ENCODE data around the gene POU4F2.

POU4F2 gene

DNA sequence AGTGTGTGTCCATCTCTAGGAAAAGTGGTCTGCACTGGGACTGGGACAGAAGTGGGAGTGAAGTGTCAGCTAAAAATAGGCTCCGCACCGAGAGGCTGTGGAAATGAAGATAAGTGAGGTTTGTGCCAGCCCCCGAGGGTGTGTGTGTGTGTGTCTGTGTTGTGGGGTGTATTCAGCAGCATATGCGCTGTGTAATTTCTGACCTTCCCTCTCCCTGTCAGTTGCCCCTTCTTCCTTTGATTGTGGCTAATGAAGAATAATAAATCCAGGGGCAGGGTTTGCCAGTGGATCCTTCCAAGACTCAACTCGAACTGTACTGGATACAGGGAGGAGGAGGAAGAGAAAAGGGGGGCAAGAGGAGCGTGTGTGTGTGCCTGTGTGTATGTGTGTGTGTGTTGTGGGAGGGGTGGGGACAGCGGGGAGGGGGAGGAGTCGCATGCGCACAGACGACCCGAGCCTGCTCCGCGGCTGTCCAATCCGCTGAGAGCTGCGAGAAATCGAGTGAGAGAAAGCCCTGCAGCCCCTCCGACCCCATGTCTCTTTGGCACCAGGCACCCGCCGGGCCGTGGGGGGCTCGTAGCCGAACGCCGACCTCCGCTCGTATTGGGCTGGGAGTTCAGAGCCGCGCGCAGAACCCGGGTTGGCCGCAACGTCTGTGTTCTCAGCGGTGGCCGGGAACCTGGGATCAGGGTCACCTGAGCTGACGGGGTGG is 916 bp upstream of the POU4F2 start:
- TF ChIP-seq, protein P1, sequence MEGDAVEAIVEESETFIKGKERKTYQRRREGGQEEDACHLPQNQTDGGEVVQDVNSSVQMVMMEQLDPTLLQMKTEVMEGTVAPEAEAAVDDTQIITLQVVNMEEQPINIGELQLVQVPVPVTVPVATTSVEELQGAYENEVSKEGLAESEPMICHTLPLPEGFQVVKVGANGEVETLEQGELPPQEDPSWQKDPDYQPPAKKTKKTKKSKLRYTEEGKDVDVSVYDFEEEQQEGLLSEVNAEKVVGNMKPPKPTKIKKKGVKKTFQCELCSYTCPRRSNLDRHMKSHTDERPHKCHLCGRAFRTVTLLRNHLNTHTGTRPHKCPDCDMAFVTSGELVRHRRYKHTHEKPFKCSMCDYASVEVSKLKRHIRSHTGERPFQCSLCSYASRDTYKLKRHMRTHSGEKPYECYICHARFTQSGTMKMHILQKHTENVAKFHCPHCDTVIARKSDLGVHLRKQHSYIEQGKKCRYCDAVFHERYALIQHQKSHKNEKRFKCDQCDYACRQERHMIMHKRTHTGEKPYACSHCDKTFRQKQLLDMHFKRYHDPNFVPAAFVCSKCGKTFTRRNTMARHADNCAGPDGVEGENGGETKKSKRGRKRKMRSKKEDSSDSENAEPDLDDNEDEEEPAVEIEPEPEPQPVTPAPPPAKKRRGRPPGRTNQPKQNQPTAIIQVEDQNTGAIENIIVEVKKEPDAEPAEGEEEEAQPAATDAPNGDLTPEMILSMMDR (IDR thresholded peaks at IDR 0.05; ENCODE audit: low read depth, low read length, missing control alignments) = no peak
- no peak overlapping the region for H3K4me3 ChIP-seq (replicated peaks; ENCODE audit: low read depth, low read length)
- no peak for DNase-seq (ENCODE audit: extremely low read depth, low read depth)

DNA sequence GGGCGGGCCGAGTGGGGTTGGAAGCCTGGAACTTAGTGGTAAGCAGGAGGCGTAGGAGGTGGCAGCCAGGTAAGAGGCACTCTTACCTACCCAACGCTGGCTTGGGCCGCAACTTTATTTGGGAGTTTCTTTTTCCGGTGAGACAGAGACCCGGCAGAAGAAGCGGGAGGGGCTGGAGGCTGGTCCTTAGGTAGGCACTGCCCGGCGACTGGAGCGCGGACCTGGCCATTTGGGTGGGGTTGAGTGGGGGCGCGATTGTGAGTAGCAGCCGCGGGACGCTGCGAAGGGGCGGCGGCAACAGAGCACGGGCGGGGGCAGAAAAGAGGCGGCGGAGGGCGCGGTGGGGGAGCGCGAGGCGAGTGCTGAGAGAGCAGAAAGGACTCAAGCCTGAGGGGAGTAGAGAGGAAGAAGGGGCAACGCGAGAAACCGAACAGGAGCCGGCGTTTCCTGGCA is 334 bp upstream of the POU4F2 start:
- DNase-seq (ENCODE audit: extremely low read depth, low read depth) = no peak
- TF ChIP-seq, protein P1 (IDR thresholded peaks at IDR 0.05; ENCODE audit: low read depth, low read length, missing control alignments) = no peak
- no peak overlapping the region for H3K4me3 ChIP-seq (replicated peaks; ENCODE audit: low read depth, low read length)

DNA sequence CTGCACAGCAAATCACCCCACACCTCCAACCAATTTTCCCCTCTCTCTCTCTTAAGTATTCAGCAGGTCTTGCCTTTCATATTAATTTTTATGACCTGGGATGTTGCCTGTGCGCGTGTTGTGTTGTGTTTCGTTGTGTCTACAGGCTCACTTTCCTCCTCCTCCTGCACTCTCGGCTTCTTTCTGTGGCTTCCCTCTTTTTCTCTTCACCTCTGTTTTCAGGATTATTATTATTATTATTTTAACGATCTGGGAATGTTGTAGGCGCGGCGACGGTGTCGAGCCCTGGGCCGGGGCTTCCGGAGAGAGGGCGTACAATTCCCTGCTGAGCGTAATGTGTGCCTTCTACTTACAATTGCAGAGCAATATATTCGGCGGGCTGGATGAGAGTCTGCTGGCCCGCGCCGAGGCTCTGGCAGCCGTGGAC is 826 bp downstream of the POU4F2 start:
- no peak overlapping the region for H3K4me3 ChIP-seq (replicated peaks; ENCODE audit: low read depth, low read length)
- no peak for DNase-seq (ENCODE audit: extremely low read depth, low read depth)
- TF ChIP-seq, protein P1 (IDR thresholded peaks at IDR 0.05; ENCODE audit: low read depth, low read length, missing control alignments) = no peak

GRCh38 chr4:146640021-146640464 is 1.4 kb downstream of the POU4F2 start:
- TF ChIP-seq, protein P1 (IDR thresholded peaks at IDR 0.05; ENCODE audit: low read depth, low read length, missing control alignments) = no peak
- H3K4me3 ChIP-seq (replicated peaks; ENCODE audit: low read depth, low read length) = no peak overlapping the region
- DNase-seq (ENCODE audit: extremely low read depth, low read depth) = no peak

DNA sequence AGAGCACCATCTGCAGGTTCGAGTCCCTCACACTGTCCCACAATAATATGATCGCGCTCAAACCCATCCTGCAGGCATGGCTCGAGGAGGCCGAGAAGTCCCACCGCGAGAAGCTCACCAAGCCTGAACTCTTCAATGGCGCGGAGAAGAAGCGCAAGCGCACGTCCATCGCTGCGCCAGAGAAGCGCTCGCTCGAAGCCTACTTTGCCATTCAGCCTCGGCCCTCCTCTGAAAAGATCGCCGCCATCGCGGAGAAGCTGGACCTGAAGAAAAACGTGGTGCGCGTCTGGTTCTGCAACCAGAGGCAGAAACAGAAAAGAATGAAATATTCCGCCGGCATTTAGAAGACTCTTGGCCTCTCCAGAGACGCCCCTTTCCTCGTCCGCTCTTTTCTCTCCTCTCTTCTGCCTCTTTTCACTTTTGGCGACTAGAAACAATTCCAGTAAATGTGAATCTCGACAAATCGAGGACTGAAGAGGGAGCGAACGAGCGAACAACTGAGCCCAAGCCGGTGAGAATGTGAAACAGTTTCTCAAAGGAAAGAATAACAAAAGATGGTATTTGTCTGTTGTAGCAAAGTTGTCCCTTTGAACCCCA is 1.9 kb downstream of the POU4F2 start:
- no peak overlapping the region for H3K4me3 ChIP-seq (replicated peaks; ENCODE audit: low read depth, low read length)
- DNase-seq (ENCODE audit: extremely low read depth, low read depth) = no peak
- TF ChIP-seq, protein P1 (IDR thresholded peaks at IDR 0.05; ENCODE audit: low read depth, low read length, missing control alignments) = no peak

DNA sequence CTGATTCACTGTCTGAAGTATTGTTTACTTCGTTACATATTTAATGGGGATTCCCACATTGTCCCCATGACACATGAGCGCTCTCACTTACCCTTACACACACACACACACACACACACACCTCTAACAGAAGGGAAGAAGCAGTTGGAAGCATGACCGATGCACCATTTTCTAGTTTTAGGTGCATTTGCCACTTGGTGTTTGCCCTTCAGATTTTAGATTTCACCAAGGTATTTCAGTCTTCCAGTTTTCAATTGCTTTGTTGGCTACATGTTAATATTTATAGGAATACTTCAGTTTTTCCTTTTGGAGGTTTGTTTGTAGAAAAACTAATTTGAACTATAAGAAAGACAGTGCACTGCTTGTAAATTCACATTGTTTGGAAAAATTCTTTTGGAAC is 3.1 kb downstream of the POU4F2 start:
- no peak overlapping the region for H3K4me3 ChIP-seq (replicated peaks; ENCODE audit: low read depth, low read length)
- DNase-seq (ENCODE audit: extremely low read depth, low read depth) = no peak
- TF ChIP-seq, protein P1 (IDR thresholded peaks at IDR 0.05; ENCODE audit: low read depth, low read length, missing control alignments) = no peak
